Adrenal gland (tissue), 12 donors: ENCODE results near the gene TLR5. TPM values are rescaled to one million over a fixed set of nuclear protein-coding genes. Genes with fewer than 3 reads are reported as not detected.
"Not testable (repeated sequence)": the region's sequence is repeated elsewhere in the genome, so short reads cannot be mapped to it uniquely, and the experiment has no call there.

Experiments used
- DNase-seq, 7 donors: peaks; one replicate each; pipeline ENCODE4 v3.0.0-alpha.2; 2019 to 2020
- H3K27ac ChIP-seq, 5 donors: fragments of 200-600 bp; sonication (generic) in 4 of 5; 1 replicate in 3 of 5; 2 replicates in 2 of 5; pipeline versions ENCODE4 v1.5.1 to v1.8.0; 2016 to 2020; ENCODE audit warnings: mild to moderate bottlenecking in 1 of 5
- H3K27me3 ChIP-seq: fragments of 200-600 bp; 2 replicates; pipeline ENCODE4 v1.8.0; 2021
- H3K36me3 ChIP-seq, 2 donors: fragments of 200-600 bp; replicated peaks in 1 of 2; 1 replicate in 1 of 2; 2 replicates in 1 of 2; pipeline versions ENCODE4 v1.5.1 to v1.8.0; 2018 to 2022
- H3K4me1 ChIP-seq, 2 donors: fragments of 200-600 bp; replicated peaks in 1 of 2; 1 replicate in 1 of 2; 2 replicates in 1 of 2; pipeline versions ENCODE4 v1.5.1 to v1.8.0; 2018 to 2021
- H3K4me3 ChIP-seq, 4 donors: fragments of 200-600 bp; sonication (generic) in 3 of 4; one replicate each; pipeline ENCODE4 v1.5.1; 2016 to 2018
- H3K9me3 ChIP-seq, 3 donors: fragments of 200-600 bp; sonication (generic) in 1 of 3; replicated peaks in 1 of 3; 1 replicate in 2 of 3; 2 replicates in 1 of 3; pipeline versions ENCODE4 v1.5.1 to v1.8.0; 2016 to 2021
- POLR2A ChIP-seq, 2 donors: fragments of 450-650 bp; IDR thresholded peaks; one replicate each; pipeline ENCODE4 v1.6.1; 2017; ENCODE audit warnings: antibody characterized with exemption in 2 of 2, mild to moderate bottlenecking in 2 of 2, moderate library complexity in 1 of 2
- WGBS, 4 donors: extraction: QIAGEN DNeasy Blood & Tissue Kit in 2 of 4; methylation state at CpG; one replicate each; pipeline versions ENCODE4 v1.1.5 to v1.1.7; 2013 to 2017; 5-methylcytosine and 5-hydroxymethylcytosine counted together
- intact Hi-C, 2 donors: fragments of 100-400 bp; cut with DNase I; formaldehyde crosslinking; loops; one replicate each; pipeline versions ENCODE4 v1.14.1 to v1.15.0; 2022 to 2023
- polyA plus RNA-seq, 3 donors: library from polyadenylated mRNA; stranded (reverse); fragments of 200-250 nt in 2 of 3; fragments of 350-450 nt in 1 of 3; fragmentation: Illumina TruSeq in 1 of 3; extraction: RNeasy Lipid Tissue Mini Kit (QIAGEN cat#74804) in 1 of 3; gene quantifications; one replicate each; pipeline ENCODE4 v1.2.3, GENCODE V29; 2013 to 2014
- total RNA-seq, 9 donors: library from RNA; depleted of rRNA in 4 of 9; stranded (reverse); fragments of >200 nt in 4 of 9; fragments of 120-200 nt in 1 of 9; fragmentation: NEBNext Ultra II Directional in 1 of 9; extraction: Animal tissue kit (Norgen Biotek cat#: 25700) in 1 of 9; gene quantifications; one replicate each; pipeline versions ENCODE4 v1.1.0 to v1.2.4, GENCODE V29; 2013 to 2023
- TF ChIP-seq, protein P1 (sequence below), 6 experiments: fragments of 450-650 bp in 4 of 6; fragments of 200-600 bp in 2 of 6; sonication (generic) in 1 of 6; IDR thresholded peaks; 1 replicate in 5 of 6; 2 replicates in 1 of 6; pipeline versions ENCODE4 v1.5.1 to v1.8.0; 2016 to 2021; ENCODE audit warnings: antibody characterized with exemption in 6 of 6, mild to moderate bottlenecking in 2 of 6, moderate library complexity in 1 of 6
- donor health status: healthy with polysubstance abuse.
- donor health status: Bipolar disorder and iron deficiency.
- donor health status: DM: yes; HTN: yes; CAD: no.
- donor health status: DM: no; HTN: no; CAD: no.
- donor health status: DM: no; HTN: no; CAD: no.
- donor health status: DM: yes; HTN: yes; CAD: no.

TLR5 gene
- total and polyA plus RNA-seq, 12 donors, result 0.33 to 11.5 (median 4.7) TPM

DNA sequence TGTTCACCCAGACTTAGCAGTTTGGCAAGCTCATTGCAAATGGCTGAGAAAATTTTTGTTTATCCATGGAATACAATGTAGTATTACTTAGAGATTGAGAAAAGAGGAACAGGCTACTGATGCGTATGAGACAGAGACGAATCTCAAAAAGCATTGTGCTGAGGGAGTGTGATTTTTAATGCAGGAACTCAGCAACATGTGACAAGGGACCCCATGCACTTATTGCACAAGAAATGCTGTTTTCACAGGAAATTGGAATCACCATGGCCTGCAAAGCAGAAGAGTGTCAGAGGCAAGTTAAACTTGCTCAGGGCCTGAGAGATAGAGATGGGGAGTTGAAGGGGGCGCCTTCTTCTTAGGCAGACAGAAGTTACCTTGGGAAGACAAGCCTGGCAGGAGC, 32.6 kb upstream of the TLR5 start:
- Histone ChIP-seq H3K4me1 (peaks cover 0 to 4% of the 10 kb centered on the region in 2 donors), H3K9me3 (no peaks in the 10 kb centered on the region), H3K36me3 (no peaks in the 10 kb centered on the region), H3K27me3 (no peaks in the 10 kb centered on the region), H3K4me3 (no peak overlapping the region), H3K27ac (peak overlapping the region in 3 of 5 donors; percentile 45 to 83 (median 54))
- WGBS, 4 donors, result 61 to 76% (median 67%) methylated on average over 3 of the region's 3 CpGs
- DNase-seq, result peak in 4 of 7 donors; percentile 27 to 56 (median 44)
- intact Hi-C loops, result no loop called here
- TF ChIP-seq, protein P1, sequence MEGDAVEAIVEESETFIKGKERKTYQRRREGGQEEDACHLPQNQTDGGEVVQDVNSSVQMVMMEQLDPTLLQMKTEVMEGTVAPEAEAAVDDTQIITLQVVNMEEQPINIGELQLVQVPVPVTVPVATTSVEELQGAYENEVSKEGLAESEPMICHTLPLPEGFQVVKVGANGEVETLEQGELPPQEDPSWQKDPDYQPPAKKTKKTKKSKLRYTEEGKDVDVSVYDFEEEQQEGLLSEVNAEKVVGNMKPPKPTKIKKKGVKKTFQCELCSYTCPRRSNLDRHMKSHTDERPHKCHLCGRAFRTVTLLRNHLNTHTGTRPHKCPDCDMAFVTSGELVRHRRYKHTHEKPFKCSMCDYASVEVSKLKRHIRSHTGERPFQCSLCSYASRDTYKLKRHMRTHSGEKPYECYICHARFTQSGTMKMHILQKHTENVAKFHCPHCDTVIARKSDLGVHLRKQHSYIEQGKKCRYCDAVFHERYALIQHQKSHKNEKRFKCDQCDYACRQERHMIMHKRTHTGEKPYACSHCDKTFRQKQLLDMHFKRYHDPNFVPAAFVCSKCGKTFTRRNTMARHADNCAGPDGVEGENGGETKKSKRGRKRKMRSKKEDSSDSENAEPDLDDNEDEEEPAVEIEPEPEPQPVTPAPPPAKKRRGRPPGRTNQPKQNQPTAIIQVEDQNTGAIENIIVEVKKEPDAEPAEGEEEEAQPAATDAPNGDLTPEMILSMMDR (IDR thresholded peaks at IDR 0.05), result no peak
- no peak for TF ChIP-seq POLR2A (IDR thresholded peaks at IDR 0.05)

DNA sequence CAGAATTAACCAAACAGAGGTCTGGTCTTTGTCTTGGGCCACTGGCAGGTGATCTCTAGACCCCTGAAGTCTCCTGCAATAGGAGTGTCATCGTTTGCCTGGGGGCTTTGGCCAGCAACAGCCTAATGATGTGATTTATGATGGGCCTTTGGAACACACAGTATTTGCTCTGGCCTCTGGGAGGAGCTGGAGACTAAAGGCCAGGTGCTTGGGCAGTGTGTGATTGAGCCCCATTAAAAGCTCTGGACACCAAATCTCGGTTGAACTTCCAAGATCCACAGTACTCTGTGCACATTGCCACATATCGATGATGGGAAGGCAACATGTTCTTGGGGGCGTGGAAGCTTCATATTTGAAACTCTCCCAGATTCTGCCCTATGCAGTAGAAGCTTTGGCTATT, 32.0 kb upstream of the TLR5 start:
- Histone ChIP-seq H3K27me3 (no peaks in the 10 kb centered on the region), H3K9me3 (no peaks in the 10 kb centered on the region), H3K4me1 (peaks cover 0 to 4% of the 10 kb centered on the region in 2 donors), H3K4me3 (no peak overlapping the region), H3K36me3 (no peaks in the 10 kb centered on the region), H3K27ac (peak overlapping the region in 3 of 5 donors; percentile 45 to 83 (median 50))
- TF ChIP-seq, protein P1 (IDR thresholded peaks at IDR 0.05), result peak in 3 of 6 experiments; percentile 13 to 33 (median 26)
- TF ChIP-seq POLR2A (IDR thresholded peaks at IDR 0.05), result no peak
- peak in 2 of 7 donors; percentile 17 to 61 for DNase-seq
- 47 to 73% (median 63%) methylated on average over 4 of the region's 4 CpGs for WGBS, 4 donors
- intact Hi-C loops, result no loop called here

DNA sequence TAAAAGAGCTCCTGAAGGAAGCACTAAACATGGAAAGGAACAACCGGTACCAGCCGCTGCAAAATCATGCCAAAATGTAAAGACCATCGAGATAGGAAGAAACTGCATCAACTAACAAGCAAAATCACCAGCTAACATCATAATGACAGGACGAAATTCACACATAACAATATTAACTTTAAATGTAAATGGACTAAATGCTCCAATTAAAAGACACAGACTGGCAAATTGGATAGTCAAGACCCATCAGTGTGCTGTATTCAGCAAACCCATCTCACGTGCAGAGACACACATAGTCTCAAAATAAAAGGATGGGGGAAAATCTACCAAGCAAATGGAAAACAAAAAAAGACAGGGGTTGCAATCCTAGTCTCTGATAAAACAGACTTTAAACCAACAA, 26.4 kb upstream of the TLR5 start:
- 79 to 86% (median 80%) methylated on average over 5 of the region's 5 CpGs for WGBS, 4 donors
- H3K36me3 ChIP-seq, H3K27me3 ChIP-seq, DNase-seq, H3K27ac ChIP-seq, H3K4me3 ChIP-seq, intact Hi-C loops, H3K4me1 ChIP-seq, H3K9me3 ChIP-seq: not testable (repeated sequence)

DNA sequence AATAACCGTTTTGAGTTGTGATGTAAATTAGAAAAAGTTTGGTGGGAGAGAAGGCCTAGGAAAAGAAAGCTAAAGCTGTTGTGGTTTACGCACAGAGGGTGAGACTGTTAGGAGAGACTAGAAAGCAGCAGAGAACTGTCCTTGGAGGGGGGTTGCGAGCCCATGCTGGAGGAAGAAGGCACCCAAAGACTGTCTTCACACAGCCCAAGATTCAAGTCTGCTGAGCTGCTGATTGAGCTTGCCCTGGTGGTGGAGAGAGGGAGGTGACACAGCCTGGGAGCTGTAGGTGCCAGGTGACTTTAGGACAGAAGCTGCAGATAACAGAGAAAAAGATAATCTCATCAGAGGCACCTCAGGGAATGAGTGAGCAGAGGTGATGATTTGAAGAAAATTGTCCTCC, 18.3 kb upstream of the TLR5 start:
- H3K9me3 ChIP-seq, result no peaks in the 10 kb centered on the region
- 63 to 86% (median 79%) methylated on average over 3 of the region's 3 CpGs for WGBS, 4 donors
- TF ChIP-seq POLR2A (IDR thresholded peaks at IDR 0.05), result no peak
- TF ChIP-seq, protein P1 (IDR thresholded peaks at IDR 0.05), result no peak
- intact Hi-C loops, result no loop called here
- H3K27me3 ChIP-seq, result no peaks in the 10 kb centered on the region
- no peak for DNase-seq
- H3K4me1 ChIP-seq, result no peaks in the 10 kb centered on the region
- no peaks in the 10 kb centered on the region for H3K36me3 ChIP-seq
- no peak overlapping the region for H3K27ac ChIP-seq
- H3K4me3 ChIP-seq, result no peak overlapping the region

DNA sequence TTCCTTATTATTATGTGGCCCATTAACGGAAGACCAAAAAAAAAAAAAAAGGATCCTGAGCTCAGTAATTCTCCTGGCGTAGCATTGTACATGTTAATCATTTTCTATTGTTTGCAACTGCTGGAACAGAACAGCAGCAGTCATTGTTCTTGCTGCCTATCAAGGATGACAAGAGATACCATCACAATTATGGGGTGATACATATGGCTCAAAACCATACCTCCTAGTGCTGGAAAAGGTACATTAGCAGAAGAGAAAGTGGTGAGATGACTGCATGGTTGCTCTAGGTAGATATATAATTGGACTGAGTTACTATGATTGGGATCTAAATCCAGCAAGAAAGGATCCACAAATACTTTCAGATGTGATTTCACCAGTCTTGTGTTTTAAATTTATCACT, 13.3 kb upstream of the TLR5 start:
- no peak overlapping the region for H3K27ac ChIP-seq
- 92 to 100% (median 96%) methylated on average over 2 of the region's 2 CpGs for WGBS, 4 donors
- no peak for DNase-seq
- peaks cover 0 to 6% of the 10 kb centered on the region in 2 donors for H3K4me1 ChIP-seq
- no peaks in the 10 kb centered on the region for H3K36me3 ChIP-seq
- H3K27me3 ChIP-seq, result no peaks in the 10 kb centered on the region
- intact Hi-C loops, result no loop called here
- no peak for TF ChIP-seq POLR2A (IDR thresholded peaks at IDR 0.05)
- TF ChIP-seq, protein P1 (IDR thresholded peaks at IDR 0.05), result no peak
- no peak overlapping the region for H3K4me3 ChIP-seq
- no peaks in the 10 kb centered on the region for H3K9me3 ChIP-seq
